H1 (cell line): ENCODE data around the gene ANKRD40. TPM values are rescaled to one million over a fixed set of nuclear protein-coding genes. Genes with fewer than 3 reads are reported as not detected.

ENCODE experiments used
- CTCF ChIA-PET: fragments of 300-600 bp; sonication (Branson Sonifier 250); formaldehyde crosslinking; loops from one replicate; lab custom pipeline; 2021; ENCODE audit not compliant: partially characterized antibody; lab: Charles Lee
- POLR2A ChIA-PET: fragments of 300-600 bp; sonication (Branson Sonifier 250); formaldehyde crosslinking; loops from one replicate; lab custom pipeline; 2021; ENCODE audit warnings: inconsistent platforms; ENCODE audit not compliant: partially characterized antibody; lab: Charles Lee
- DNase-seq, 2 experiments: peaks; one replicate each; pipeline versions ENCODE4 v3.0.0 to v3.0.0-alpha.2; 2010 to 2022; ENCODE audit warnings: low spot score in 2 of 2, low read depth in 1 of 2, mixed read lengths in 1 of 2
- FAIRE-seq: peaks from 2 replicates; lab custom pipeline; 2011; peaks lifted over from hg19 to GRCh38; lab: Jason Lieb, UNC
- H2AFZ ChIP-seq: 2 replicates; pipeline ENCODE4 v1.8.1; 2012; ENCODE audit warnings: low read length, inconsistent platforms
- H2AK5ac ChIP-seq: 2 replicates; pipeline ENCODE4 v1.6.1; 2013; ENCODE audit warnings: low read depth, low read length
- H2BK120ac ChIP-seq: replicated peaks from 2 replicates; pipeline ENCODE3; 2013; ENCODE audit warnings: low read depth, low read length, inconsistent platforms
- H2BK12ac ChIP-seq: 2 replicates; pipeline ENCODE4 v1.6.1; 2013; ENCODE audit warnings: low read depth, low read length
- H2BK15ac ChIP-seq: 2 replicates; pipeline ENCODE4 v1.6.1; 2013; ENCODE audit warnings: low read length
- H2BK20ac ChIP-seq: 2 replicates; pipeline ENCODE4 v1.6.1; 2013; ENCODE audit warnings: low read length
- H2BK5ac ChIP-seq: 2 replicates; pipeline ENCODE4 v1.6.1; 2013; ENCODE audit warnings: low read depth, low read length
- H3K14ac ChIP-seq: 2 replicates; pipeline ENCODE4 v1.6.1; 2013; ENCODE audit warnings: inconsistent platforms; ENCODE audit not compliant: insufficient read length
- H3K18ac ChIP-seq: 2 replicates; pipeline ENCODE4 v1.6.1; 2013; ENCODE audit warnings: low read length; ENCODE audit errors: extremely low read depth
- H3K23ac ChIP-seq: 2 replicates; pipeline ENCODE4 v1.6.1; 2013; ENCODE audit warnings: inconsistent platforms; ENCODE audit not compliant: insufficient read length
- H3K23me2 ChIP-seq: 2 replicates; pipeline ENCODE4 v1.6.1; 2013; ENCODE audit warnings: low read depth, low read length
- H3K27ac ChIP-seq: 2 replicates; pipeline ENCODE4 v1.6.1; 2011; ENCODE audit warnings: low read depth, low read length, inconsistent platforms
- H3K27me3 ChIP-seq, 4 experiments: replicated peaks in 1 of 4; 1 replicate in 1 of 4; 2 replicates in 3 of 4; pipeline versions ENCODE4 v1.6.1 to v1.8.1; 2011 to 2013; ENCODE audit warnings: low read length in 3 of 4, mild to moderate bottlenecking in 3 of 4, inconsistent platforms in 2 of 4, mixed read lengths in 2 of 4, moderate library complexity in 1 of 4; ENCODE audit not compliant: control insufficient read depth in 3 of 4, insufficient read depth in 3 of 4; ENCODE audit errors: extremely low read depth in 1 of 4
- H3K36me3 ChIP-seq, 4 experiments: 2 replicates each; pipeline versions ENCODE4 v1.6.1 to v1.8.1; 2011 to 2013; ENCODE audit warnings: mild to moderate bottlenecking in 4 of 4, low read length in 3 of 4, moderate library complexity in 2 of 4, control low read depth in 1 of 4, inconsistent platforms in 1 of 4; ENCODE audit not compliant: insufficient read depth in 4 of 4, control insufficient read depth in 2 of 4
- H3K4ac ChIP-seq: replicated peaks from 2 replicates; pipeline ENCODE3; 2013; ENCODE audit warnings: low read length, low read depth, mixed read lengths, inconsistent platforms; ENCODE audit not compliant: insufficient read length
- H3K4me1 ChIP-seq, 4 experiments: replicated peaks in 1 of 4; 1 replicate in 1 of 4; 2 replicates in 3 of 4; pipeline versions ENCODE4 v1.6.1 to v1.8.1; 2011 to 2013; ENCODE audit warnings: low read length in 3 of 4, inconsistent platforms in 2 of 4, mixed read lengths in 1 of 4; ENCODE audit not compliant: insufficient read depth in 4 of 4, control insufficient read depth in 3 of 4
- H3K4me2 ChIP-seq, 2 experiments: 2 replicates each; pipeline versions ENCODE4 v1.6.1 to v1.8.1; 2011 to 2013; ENCODE audit warnings: low read depth in 2 of 2, low read length in 2 of 2, control low read depth in 1 of 2, inconsistent platforms in 1 of 2, mild to moderate bottlenecking in 1 of 2; ENCODE audit not compliant: insufficient read depth in 1 of 2
- H3K4me3 ChIP-seq, 4 experiments: fragments of 200-600, 300-600 bp in 1 of 4; sonication (generic), shearing (Covaris generic), sonication (Bioruptor Twin) in 1 of 4; 2 replicates each; pipeline versions ENCODE4 v1.5.1 to v1.8.1; 2011 to 2016; ENCODE audit warnings: low read length in 4 of 4, low read depth in 3 of 4, control low read depth in 2 of 4, inconsistent platforms in 2 of 4, mild to moderate bottlenecking in 2 of 4, mixed read lengths in 1 of 4, moderate library complexity in 1 of 4; ENCODE audit not compliant: insufficient read depth in 2 of 4; ENCODE audit errors: extremely low read depth in 1 of 4
- H3K56ac ChIP-seq: replicated peaks from 2 replicates; pipeline ENCODE3; 2013; ENCODE audit warnings: low read depth, mild to moderate bottlenecking, mixed read lengths, low read length, inconsistent platforms; ENCODE audit not compliant: insufficient read length
- H3K79me1 ChIP-seq: 2 replicates; pipeline ENCODE4 v1.6.1; 2013; ENCODE audit warnings: low read depth, low read length, control low read depth
- H3K79me2 ChIP-seq, 2 experiments: 2 replicates each; pipeline versions ENCODE4 v1.6.1 to v1.8.1; 2012 to 2013; ENCODE audit warnings: low read length in 2 of 2, mild to moderate bottlenecking in 2 of 2, inconsistent platforms in 1 of 2; ENCODE audit not compliant: insufficient read depth in 2 of 2, control insufficient read depth in 1 of 2
- H3K9ac ChIP-seq, 4 experiments: replicated peaks in 1 of 4; 1 replicate in 1 of 4; 2 replicates in 3 of 4; pipeline versions ENCODE4 v1.6.1 to v1.8.1; 2011 to 2013; ENCODE audit warnings: low read depth in 3 of 4, low read length in 3 of 4, control low read depth in 2 of 4, mild to moderate bottlenecking in 2 of 4, moderate library complexity in 2 of 4, inconsistent platforms in 1 of 4; ENCODE audit errors: extremely low read depth in 1 of 4
- H3K9me3 ChIP-seq, 2 experiments: 2 replicates each; pipeline versions ENCODE4 v1.6.1 to v1.8.1; 2012 to 2013; ENCODE audit warnings: mild to moderate bottlenecking in 2 of 2, moderate library complexity in 2 of 2, control low read depth in 1 of 2, inconsistent platforms in 1 of 2, low read depth in 1 of 2, low read length in 1 of 2, mixed read lengths in 1 of 2; ENCODE audit not compliant: insufficient read depth in 2 of 2
- H4K20me1 ChIP-seq, 2 experiments: replicated peaks in 1 of 2; 2 replicates each; pipeline versions ENCODE3 to v1.8.1; 2011 to 2013; ENCODE audit warnings: inconsistent platforms in 2 of 2, low read length in 2 of 2, mild to moderate bottlenecking in 1 of 2; ENCODE audit not compliant: insufficient read depth in 2 of 2, control insufficient read depth in 1 of 2
- H4K5ac ChIP-seq: 2 replicates; pipeline ENCODE4 v1.6.1; 2013; ENCODE audit warnings: low read length, low read depth, mixed read lengths, inconsistent platforms; ENCODE audit not compliant: insufficient read length
- H4K8ac ChIP-seq: 2 replicates; pipeline ENCODE4 v1.8.0; 2013; ENCODE audit warnings: mild to moderate bottlenecking, moderate library complexity, low read length, inconsistent platforms; ENCODE audit not compliant: insufficient read depth; ENCODE audit errors: extremely low read depth
- H4K91ac ChIP-seq: replicated peaks from 2 replicates; pipeline ENCODE3; 2013; ENCODE audit warnings: low read length, mixed read lengths, inconsistent platforms; ENCODE audit not compliant: insufficient read length
- ATF2 ChIP-seq: IDR thresholded peaks from 2 replicates; pipeline ENCODE4 v1.6.1; 2012; ENCODE audit warnings: low read length, inconsistent platforms
- ATF3 ChIP-seq: IDR thresholded peaks from 2 replicates; pipeline ENCODE4 v1.6.1; 2011; ENCODE audit warnings: low read depth, mild to moderate bottlenecking, low read length; ENCODE audit not compliant: insufficient read depth
- EGR1 ChIP-seq: IDR thresholded peaks from 2 replicates; pipeline ENCODE4 v1.6.1; 2011; ENCODE audit warnings: low read depth, low read length, borderline replicate concordance
- FOSL1 ChIP-seq: IDR thresholded peaks from 2 replicates; pipeline ENCODE4 v1.6.1; 2011; ENCODE audit warnings: mild to moderate bottlenecking, low read depth, low read length, moderate library complexity; ENCODE audit not compliant: insufficient read depth
- NRF1 ChIP-seq: IDR thresholded peaks from 2 replicates; pipeline ENCODE4 v1.6.1; 2011; ENCODE audit warnings: mild to moderate bottlenecking, low read depth, low read length, improper control_type of control experiment
- SIN3A ChIP-seq, 2 experiments: IDR thresholded peaks in 1 of 2; conservative IDR thresholded peaks in 1 of 2; 2 replicates each; pipeline ENCODE4 v1.6.1; 2011 to 2012; ENCODE audit warnings: low read length in 2 of 2, improper control_type of control experiment in 1 of 2, low read depth in 1 of 2, mild to moderate bottlenecking in 1 of 2
- SIX5 ChIP-seq: IDR thresholded peaks from 2 replicates; pipeline ENCODE4 v1.6.1; 2011; ENCODE audit warnings: mild to moderate bottlenecking, low read depth, low read length
- YY1 ChIP-seq: IDR thresholded peaks from 2 replicates; pipeline ENCODE4 v1.6.1; 2011; ENCODE audit warnings: low read depth, mild to moderate bottlenecking, low read length
- WGBS, 2 experiments: shearing (Covaris generic) in 1 of 2; methylation state at CpG; one replicate each; pipeline versions ENCODE4 v1.1.6 to v1.1.7; 2013 to 2015; ENCODE audit warnings: low lambda C conversion rate in 2 of 2, mixed read lengths in 2 of 2, inconsistent platforms in 1 of 2, low coverage in 1 of 2, missing lambda C conversion rate in 1 of 2; ENCODE audit not compliant: insufficient replicate concordance in 2 of 2, insufficient coverage in 1 of 2, insufficient read length in 1 of 2; ENCODE audit errors: extremely low coverage in 1 of 2, missing lambda C conversion rate in 1 of 2; 5-methylcytosine and 5-hydroxymethylcytosine counted together
- polyA plus RNA-seq, 7 experiments: library from polyadenylated mRNA; depleted of rRNA in 3 of 7; stranded (reverse) in 5 of 7; unstranded in 2 of 7; fragments of >200 nt in 5 of 7; fragments of 200-250 nt in 2 of 7; gene quantifications; 1 replicate in 5 of 7; 2 replicates in 1 of 7; 4 replicates in 1 of 7; pipeline versions ENCODE4 v1.2.1 to v1.2.3, GENCODE V29; 2011 to 2013; ENCODE audit warnings: missing spikeins in 2 of 7, mixed read lengths in 2 of 7
- total RNA-seq: library from RNA; stranded (reverse); fragmentation: NEBNext Ultra II Directional; extraction: Animal tissue kit (Norgen Biotek cat#: 25700); gene quantifications from 2 replicates; pipeline ENCODE4 v1.2.1, GENCODE V29; 2021

The ANKRD40 gene
- total and polyA plus RNA-seq, 2 of the 8 experiments (the other 6 are each of a cell fraction or from before 2014, with no cell fraction given) = 26.1 to 50.1 TPM

- 50% methylated on average over 6 of the region's 6 CpGs; no CpG with 5 or more reads in 1 of the 2 experiments for WGBS, 2 experiments
- no peak for FAIRE-seq
- H4K91ac ChIP-seq = no peak overlapping the region
- peaks cover 0 to 25% of the 10 kb centered on the region in 2 experiments; a peak in 3 of 4 replicates for H3K79me2 ChIP-seq
- H3K14ac ChIP-seq = no peak overlapping the region
- H2BK15ac ChIP-seq = peak overlapping the region; percentile 89; the same call in 1 of the 2 replicates
- peak overlapping the region; percentile 81 for H3K18ac ChIP-seq
- H3K27ac ChIP-seq = peak overlapping the region; percentile 64
- H3K4me1 ChIP-seq = peaks cover 0 to 5% (median 4%) of the 10 kb centered on the region in 4 experiments; a peak in 4 of 7 replicates
- no peak overlapping the region for H3K23ac ChIP-seq
- H3K36me3 ChIP-seq = peaks cover 0 to 3% (median 0%) of the 10 kb centered on the region in 4 experiments; a peak in 1 of 8 replicates
- H3K9me3 ChIP-seq = no peaks in the 10 kb centered on the region
- peak overlapping the region; percentile 95 for H2AFZ ChIP-seq
- H3K4me2 ChIP-seq = peak overlapping the region; percentile 81 to 89
- peak overlapping the region; percentile 35 for H2BK120ac ChIP-seq
- no peak overlapping the region; the same call in 1 of the 2 replicates for H2BK12ac ChIP-seq
- H2BK5ac ChIP-seq = peak overlapping the region; percentile 76; the same call in 1 of the 2 replicates
- H3K27me3 ChIP-seq = no peaks in the 10 kb centered on the region
- H4K5ac ChIP-seq = peak overlapping the region; percentile 81
- H4K8ac ChIP-seq = no peak overlapping the region
- H2AK5ac ChIP-seq = no peak overlapping the region
- H3K9ac ChIP-seq = peak overlapping the region in 3 of 4 experiments; percentile 31 to 83 (median 77); a peak in 6 of 7 replicates
- CTCF ChIA-PET = no interaction called here
- peak overlapping the region; percentile 49 for H3K4ac ChIP-seq
- peak overlapping the region; percentile 46 to 85 (median 76) for H3K4me3 ChIP-seq
- H2BK20ac ChIP-seq = no peak overlapping the region
- peak overlapping the region; percentile 24 for H3K56ac ChIP-seq
- H3K79me1 ChIP-seq = peaks cover 3% of the 10 kb centered on the region
- peaks cover 2% of the 10 kb centered on the region for H3K23me2 ChIP-seq
- POLR2A ChIA-PET = interaction anchor here (1.3 to 5.9 kb wide), 3 partner anchors 11 to 80 kb away, joined by 3 to 34 read pairs (median 5); partner anchors contain the start of gene LUC7L3
- H4K20me1 ChIP-seq = no peaks in the 10 kb centered on the region
- DNase-seq = no peak
- TF ChIP-seq NRF1 = no peak
- TF ChIP-seq ATF3 = no peak
- no peak for TF ChIP-seq SIX5
- no peak for TF ChIP-seq ATF2
- no peak for TF ChIP-seq YY1
- no peak for TF ChIP-seq EGR1
- no peak for TF ChIP-seq SIN3A (conservative IDR thresholded peaks at IDR 0.05 in 1 of 2, IDR thresholded peaks at IDR 0.05 in 1 of 2; ENCODE audit: low read depth in 1 of 2, low read length in 2 of 2)
- TF ChIP-seq FOSL1 = no peak
These were observed 611 bp upstream of the ANKRD40 start for GRCh38 chr17:50708050-50709000.
